Activated CD4-positive, alpha-beta T cell treated with anti-CD3 and anti-CD28 coated beads, Interleukin-2, amount 50 U/mL, for 16 hours (primary cell): Measurements from ENCODE around the gene LRRC56.

Experiments
- DNase-seq: peaks from one replicate; pipeline ENCODE4 v3.0.0-alpha.2; 2020

The LRRC56 gene

GRCh38 chr11:576811-577610 lies 39.7 kb downstream of the LRRC56 start:
- no peak for DNase-seq

DNA sequence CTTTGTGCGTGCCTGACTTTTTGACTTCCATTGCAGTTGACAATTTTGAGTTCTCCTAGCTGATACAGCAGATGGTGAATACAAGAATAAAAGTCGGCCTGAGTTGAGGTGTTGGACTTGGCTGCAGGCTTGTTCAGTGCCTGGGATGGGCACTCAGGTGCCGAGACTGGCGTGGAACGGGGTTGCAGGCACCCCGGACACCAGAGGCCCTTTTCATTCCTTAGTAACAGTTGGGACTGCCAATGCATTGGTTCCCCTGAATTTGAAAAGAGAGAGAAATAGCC lies 40.2 kb downstream of the LRRC56 start:
- DNase-seq, result no peak

DNA sequence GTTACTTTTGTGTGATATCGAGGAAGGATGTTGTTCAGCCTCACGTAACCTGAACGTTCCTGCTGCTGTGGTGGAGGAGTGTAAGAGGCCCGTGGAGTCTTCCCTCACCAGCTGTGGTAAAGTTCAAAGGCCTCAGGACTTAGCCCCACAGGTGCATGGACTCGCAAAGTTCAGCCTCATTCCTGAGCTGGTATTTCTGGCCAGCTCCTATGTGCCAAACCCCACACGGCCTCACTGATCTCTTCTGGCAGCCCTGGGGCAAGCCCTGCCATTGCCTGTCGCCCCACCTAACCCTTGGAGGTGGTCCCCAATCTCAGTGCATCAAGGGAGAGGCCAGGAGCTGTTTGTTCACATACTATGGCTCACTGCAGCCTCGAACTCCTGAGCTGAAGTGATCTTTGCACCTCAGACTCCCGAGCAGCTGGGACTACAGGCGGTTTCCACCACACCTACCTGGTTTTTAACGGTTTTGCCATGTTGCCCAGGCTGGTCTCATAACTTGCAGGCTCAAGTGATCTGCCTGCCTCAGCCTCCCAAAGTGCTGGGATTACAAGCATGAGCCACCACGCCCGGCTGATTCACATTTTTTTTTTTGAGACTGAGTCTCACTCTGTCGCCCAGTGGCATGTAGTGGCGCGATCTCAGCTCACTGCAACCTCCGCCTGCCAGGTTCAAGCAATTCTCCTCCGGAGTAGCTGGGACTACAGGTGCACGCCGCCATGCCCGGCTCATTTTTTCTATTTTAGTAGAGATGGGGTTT lies 41.1 kb downstream of the LRRC56 start:
- no peak for DNase-seq

GRCh38 chr11:579830-580601 lies 42.7 kb downstream of the LRRC56 start:
- DNase-seq, result no peak

GRCh38 chr11:581342-581741 lies 44.0 kb downstream of the LRRC56 start:
- DNase-seq, result no peak

DNA sequence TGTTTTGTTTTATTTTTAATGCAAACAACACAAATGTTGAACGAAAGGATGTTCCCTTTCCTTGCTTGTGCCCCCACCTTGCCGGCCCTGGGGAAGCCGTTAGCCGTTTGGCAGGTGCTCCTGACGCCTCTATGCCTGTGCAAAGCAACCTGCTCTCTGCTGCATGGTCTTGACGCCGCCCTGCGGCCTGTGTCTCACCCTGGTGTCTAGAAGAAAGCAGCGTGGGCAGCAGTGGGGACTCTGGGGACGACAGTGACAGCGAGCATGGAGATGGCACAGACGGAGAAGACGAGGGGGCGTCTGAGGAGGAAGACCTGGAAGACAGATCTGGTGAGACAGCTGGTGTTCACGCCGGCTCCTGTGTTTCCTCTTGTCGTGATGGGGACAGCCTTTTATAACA lies 44.4 kb downstream of the LRRC56 start:
- DNase-seq, result no peak

- no peak for DNase-seq
Observed at GRCh38 chr11:584287-584686, 47.0 kb downstream of the LRRC56 start.

GRCh38 chr11:586376-587316 lies 49.3 kb downstream of the LRRC56 start:
- DNase-seq, result no peak

DNA sequence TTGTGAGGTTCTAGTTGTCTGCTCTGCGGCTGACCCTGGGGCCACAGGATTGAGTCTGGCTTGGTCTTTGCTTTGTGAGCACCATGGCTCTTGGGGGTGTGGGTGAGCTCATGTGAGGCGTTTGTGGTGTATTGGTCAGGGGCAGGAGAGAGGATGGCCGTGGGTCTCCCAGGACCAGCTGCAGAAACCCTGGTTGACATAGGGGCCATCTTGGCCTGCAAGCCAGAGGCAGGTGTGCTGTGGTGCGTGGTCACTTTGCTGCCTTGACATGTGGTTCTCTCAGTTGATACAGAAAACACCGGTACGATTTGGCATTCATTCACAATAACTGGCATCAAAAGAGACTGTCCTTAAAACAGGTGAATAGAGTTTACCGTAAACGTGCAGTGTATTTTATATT lies 50.2 kb downstream of the LRRC56 start:
- DNase-seq, result no peak

DNA sequence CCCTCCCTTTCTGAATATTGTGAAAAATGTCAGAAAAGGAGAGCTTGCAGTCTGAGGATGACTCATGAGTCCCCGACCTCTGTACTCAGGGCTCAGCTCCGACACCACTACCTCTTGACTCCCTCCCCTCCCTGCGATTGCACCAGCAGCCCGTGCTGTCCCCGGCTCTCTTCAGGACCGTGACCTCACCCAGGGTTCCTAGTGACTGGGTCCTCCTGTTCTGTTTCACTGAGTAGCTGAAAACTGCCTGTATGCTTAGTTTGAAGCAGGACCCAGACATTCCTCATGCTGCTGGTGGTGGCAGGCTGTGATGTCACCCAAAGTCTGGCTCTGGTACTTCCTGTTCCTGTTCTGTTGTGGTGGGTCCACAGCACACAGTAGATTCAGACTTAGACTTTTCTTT lies 50.7 kb downstream of the LRRC56 start:
- peak; percentile 80 for DNase-seq

- DNase-seq, result no peak
Observed at GRCh38 chr11:589798-590197, 52.5 kb downstream of the LRRC56 start.

DNA sequence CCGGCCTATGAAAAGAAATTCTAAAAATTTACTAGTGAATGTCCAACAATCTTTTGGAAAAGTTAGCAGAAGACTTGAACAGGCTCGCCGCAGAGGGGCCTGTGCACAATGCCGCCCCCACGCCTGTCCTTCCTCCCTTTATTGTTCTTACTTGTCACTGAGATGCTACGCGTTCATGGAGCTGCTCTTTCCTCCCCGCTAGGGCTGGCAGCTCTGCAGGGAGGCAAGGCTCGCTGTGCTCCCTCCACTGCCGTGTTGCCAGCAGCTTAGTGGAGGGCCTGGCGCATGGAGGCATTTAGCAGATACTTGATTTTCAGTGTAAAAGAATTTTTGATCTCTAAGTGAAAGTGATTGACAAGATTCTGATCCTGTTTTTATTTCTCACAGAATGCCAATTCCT lies 53.7 kb downstream of the LRRC56 start:
- no peak for DNase-seq

DNA sequence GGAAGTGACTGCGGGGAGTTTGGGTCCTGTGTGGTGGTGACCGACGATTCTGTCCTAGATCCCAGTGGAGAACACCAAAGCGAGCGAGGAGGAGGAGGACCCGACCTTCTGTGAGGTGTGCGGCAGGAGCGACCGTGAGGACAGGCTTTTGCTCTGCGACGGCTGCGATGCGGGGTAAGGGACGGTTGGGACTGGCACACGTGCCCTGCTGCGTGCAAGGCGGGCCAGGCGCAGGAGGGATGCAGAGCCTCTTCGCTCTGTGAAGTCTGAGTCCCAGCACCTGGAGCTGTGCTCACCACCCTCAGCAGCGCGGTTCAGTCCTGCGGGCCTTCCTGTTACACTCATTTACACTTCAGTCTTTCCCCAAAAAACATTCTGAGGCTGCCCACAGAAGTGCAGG lies 55.2 kb downstream of the LRRC56 start:
- DNase-seq, result no peak

- no peak for DNase-seq
Observed at GRCh38 chr11:592918-593317, 55.6 kb downstream of the LRRC56 start.

DNA sequence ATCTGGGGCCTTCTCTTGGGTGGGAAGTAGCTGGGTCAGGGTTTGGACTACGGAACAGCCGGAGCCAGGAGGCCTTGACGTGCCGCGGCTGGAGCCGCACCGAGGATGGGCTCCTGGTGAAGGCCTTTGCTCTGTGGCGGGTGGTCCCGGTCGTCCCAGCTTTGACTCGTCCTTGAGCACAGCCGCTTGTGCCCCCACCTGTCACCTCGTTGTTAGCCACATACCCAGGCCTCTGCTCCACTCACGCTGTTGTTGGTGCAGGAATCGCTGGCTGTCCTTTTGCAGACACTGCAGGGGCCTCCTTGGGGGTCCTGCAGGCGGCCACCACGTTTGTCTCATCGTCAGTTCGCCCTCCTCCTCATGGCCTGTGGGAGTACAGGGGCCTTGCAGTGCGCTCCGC lies 56.0 kb downstream of the LRRC56 start:
- DNase-seq, result no peak

GRCh38 chr11:595400-595799 lies 58.1 kb downstream of the LRRC56 start:
- no peak for DNase-seq

GRCh38 chr11:596374-596773 lies 59.0 kb downstream of the LRRC56 start:
- peak; percentile 34 for DNase-seq

- DNase-seq, result no peak
Observed at GRCh38 chr11:597166-597725, 59.9 kb downstream of the LRRC56 start.

DNA sequence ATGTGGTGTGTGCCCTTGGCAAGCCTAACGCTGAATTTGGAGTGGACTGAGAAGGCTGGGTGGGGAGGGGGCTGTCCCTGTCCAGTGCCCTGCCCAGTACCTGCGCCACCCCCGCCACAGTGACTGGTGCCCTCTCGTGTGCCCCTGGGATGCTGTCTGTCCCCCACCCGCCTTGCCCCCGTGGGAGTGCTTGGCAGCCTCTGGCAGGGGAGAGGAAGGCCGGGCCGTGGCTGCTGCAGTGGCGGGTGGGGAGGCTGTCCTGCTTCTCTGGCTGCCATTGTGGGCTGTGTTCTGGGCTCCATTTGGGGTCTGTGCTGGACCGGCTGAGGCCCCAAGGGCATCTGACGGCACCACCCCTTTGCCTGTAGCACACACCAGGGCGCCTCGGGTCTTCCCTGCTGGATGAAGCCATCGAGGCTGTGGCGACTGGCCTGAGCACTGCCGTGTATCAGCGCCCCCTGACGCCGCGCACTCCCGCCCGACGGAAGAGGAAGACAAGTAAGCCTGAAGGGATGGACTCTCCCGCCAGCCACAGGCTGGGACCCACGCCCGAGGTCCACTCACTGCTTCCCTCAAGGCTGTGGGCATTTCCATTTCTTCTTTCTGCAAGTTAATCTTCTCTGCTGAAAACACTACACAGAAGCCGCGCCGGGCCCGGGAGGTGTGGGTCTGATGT lies 60.8 kb downstream of the LRRC56 start:
- DNase-seq, result no peak

GRCh38 chr11:601573-602245 lies 64.4 kb downstream of the LRRC56 start:
- no peak for DNase-seq

DNA sequence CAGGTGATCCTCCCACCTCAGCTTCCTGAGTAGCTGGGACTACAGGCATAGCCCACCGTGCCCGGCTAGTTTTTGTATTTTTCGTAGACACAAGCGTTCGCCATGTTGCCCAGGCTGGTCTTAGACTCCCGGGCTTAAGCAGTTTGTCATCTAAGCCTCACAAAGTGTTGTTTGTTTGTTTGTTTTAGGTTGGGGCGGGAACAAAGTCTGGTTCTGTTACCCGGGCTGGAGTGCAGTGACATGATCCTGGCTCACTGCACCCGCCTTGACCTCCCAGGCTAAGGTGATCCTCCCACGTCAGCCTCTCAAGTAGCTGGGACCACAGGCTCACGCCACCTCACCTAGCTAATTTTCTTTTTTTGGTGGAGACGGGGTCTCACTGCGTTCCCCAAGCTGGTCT lies 65.8 kb downstream of the LRRC56 start:
- no peak for DNase-seq
